HG02798 (cell line): ENCODE data around the gene JAML.

ENCODE experiments used
- ATAC-seq: cut with Tn5 transposase; IDR thresholded peaks from one replicate; pipeline ENCODE4 v1.9.1; 2021; ENCODE audit warnings: mild to moderate bottlenecking; ENCODE audit not compliant: unreplicated experiment, poor library complexity

The JAML gene

GRCh38 chr11:118224511-118225188 lies at the start of gene JAML:
Gene JAML, minus strand, starts transcription at chr11:118225011. Its CDS starts 10,145 bp downstream, at chr11:118214866.
- peak; percentile 52 for ATAC-seq

GRCh38 chr11:118274186-118274585 lies 49.4 kb upstream of the JAML start:
- ATAC-seq = no peak

- ATAC-seq = no peak
Measured at GRCh38 chr11:118272001-118272400, 47.2 kb upstream of the JAML start.

- ATAC-seq = no peak
Measured at GRCh38 chr11:118267486-118267885, 42.7 kb upstream of the JAML start.

GRCh38 chr11:118265954-118266353 lies 41.1 kb upstream of the JAML start:
- no peak for ATAC-seq

GRCh38 chr11:118264569-118265465 lies 40.0 kb upstream of the JAML start:
- no peak for ATAC-seq

- no peak for ATAC-seq
Measured at GRCh38 chr11:118263695-118264568, 39.1 kb upstream of the JAML start, which contains the start of gene MPZL2. Gene MPZL2, minus strand, starts transcription at chr11:118264297. Its CDS starts 144 bp downstream, at chr11:118264153.

- ATAC-seq = no peak
Measured at GRCh38 chr11:118263112-118263511, 38.3 kb upstream of the JAML start.

GRCh38 chr11:118260353-118260752 lies 35.5 kb upstream of the JAML start:
- ATAC-seq = no peak

- no peak for ATAC-seq
Measured at GRCh38 chr11:118259138-118259537, 34.3 kb upstream of the JAML start.

GRCh38 chr11:118258410-118258809 lies 33.6 kb upstream of the JAML start:
- no peak for ATAC-seq

GRCh38 chr11:118252688-118253087 lies 27.9 kb upstream of the JAML start:
- ATAC-seq = no peak

GRCh38 chr11:118251858-118252652 lies 27.2 kb upstream of the JAML start, which contains the start of gene MPZL3:
Gene MPZL3, minus strand, starts transcription at chr11:118252365. Its CDS starts 71 bp downstream, at chr11:118252294.
- ATAC-seq = peak; percentile 92

- ATAC-seq = no peak
Measured at GRCh38 chr11:118247041-118247440, 22.2 kb upstream of the JAML start.

GRCh38 chr11:118245936-118246562 lies 21.2 kb upstream of the JAML start:
- no peak for ATAC-seq

GRCh38 chr11:118243993-118244762 lies 19.4 kb upstream of the JAML start:
- ATAC-seq = no peak

GRCh38 chr11:118243161-118243560 lies 18.4 kb upstream of the JAML start:
- no peak for ATAC-seq

- peak; percentile 15 for ATAC-seq
Measured at GRCh38 chr11:118241764-118242098, 16.9 kb upstream of the JAML start.
